ENCODE data around the gene MAPRE2.

MAPRE2 gene

DNA sequence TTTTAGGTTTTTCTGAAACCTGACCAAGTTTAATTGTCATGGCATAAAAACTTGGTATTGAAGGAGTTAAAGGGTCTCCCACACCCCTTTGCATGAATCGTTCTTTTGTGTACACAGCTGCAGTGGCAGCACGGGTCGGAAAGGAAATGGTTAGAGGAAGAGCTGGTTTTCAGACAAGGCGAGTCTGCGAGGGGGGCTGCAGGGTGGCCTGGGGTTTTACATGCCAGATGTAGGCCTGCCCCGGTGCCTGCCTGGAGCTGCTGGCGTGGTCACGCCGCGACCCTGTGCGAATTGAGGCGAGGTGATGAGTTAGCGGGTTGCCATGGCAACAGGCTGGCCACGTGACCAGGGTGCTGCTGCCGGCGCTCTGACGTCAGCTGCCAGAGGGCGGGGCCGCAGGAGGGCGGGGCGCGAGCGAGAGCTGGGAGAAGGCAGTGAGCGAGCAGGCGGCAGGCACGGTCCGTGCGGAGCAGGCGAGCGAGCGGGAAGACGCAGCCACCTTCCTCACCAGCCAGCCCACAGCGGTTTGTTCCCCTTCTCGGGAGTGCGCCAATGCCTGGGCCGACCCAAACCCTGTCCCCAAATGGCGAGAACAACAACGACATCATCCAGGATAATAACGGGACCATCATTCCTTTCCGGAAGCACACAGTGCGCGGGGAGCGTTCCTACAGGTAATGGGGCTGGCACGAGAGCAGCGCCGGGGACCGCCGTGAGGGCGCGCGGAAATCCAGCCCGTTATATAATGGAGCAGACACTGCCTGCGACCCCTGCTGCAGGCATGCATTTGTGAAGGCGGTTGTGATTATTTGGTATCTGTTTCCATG is at the start of gene MAPRE2:
Gene MAPRE2 (plus strand): TSS at position 426 of the 827 bp plus-strand sequence. CDS start 127 bp downstream, at position 553.
- DNase-seq, result peak; percentile 94

DNA sequence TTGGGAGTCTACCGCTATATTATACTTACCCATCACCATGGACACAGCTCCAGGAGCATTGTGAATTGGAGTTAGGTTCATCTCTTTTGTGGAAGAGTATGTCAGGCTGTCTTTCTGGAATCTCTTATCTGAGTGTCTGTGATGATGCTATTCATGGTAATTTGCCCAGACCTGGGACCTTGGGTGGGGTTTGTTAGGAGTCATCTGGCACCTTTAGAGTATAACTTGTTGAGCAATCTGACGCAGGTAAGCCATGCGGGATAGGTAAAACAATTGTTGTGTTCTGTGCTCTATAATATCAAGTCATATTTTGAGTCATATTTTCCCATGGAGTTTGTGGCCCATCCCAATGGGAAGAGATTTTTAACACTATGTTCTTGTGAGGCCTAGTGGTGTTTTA is 49.7 kb upstream of the MAPRE2 start:
- DNase-seq, result no peak

DNA sequence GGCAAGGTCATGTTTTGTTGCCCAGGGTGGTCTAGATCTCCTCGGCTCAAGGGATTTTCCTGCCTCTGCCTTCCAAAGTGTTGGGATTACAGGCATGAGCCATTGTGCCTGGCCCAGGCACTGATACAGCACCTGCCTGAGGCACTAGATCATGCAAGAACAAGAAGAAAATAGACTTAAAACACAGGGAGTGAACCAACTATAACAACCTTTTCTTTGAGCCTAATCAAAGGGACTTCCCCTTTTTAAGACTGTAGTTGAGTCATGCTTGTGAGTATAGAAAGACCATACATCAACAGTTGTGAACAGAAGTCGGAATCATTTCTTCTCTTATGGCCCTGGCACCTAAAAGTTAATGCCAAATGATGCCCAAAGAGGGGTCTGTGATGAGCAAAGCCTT is 47.9 kb upstream of the MAPRE2 start:
- DNase-seq, result no peak

- DNase-seq, result no peak
Observed at GRCh38 chr18:34995746-34996145, 45.5 kb upstream of the MAPRE2 start.

GRCh38 chr18:34998661-34999060 is 42.6 kb upstream of the MAPRE2 start:
- DNase-seq, result no peak

- no peak for DNase-seq
Observed at GRCh38 chr18:34999756-35000289, 41.4 kb upstream of the MAPRE2 start.

DNA sequence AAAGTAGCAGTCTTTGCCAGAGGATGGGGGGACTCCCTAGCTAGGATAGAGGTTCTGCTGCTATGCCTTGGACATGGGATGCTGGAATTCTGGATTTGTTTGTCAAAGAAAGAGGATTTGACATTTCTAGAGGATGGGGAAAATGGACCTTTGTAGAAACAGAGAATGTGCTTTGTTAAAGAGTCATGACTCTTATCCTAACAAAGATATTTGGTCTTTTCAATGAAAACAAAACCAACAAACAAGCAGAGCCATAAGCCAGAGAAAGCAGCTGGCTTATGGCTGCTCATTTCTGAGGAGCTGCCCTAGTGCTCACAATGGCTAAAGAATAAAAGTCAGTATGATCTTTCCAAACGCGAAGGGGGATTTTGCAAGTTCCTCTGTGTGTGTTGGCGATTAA is 40.8 kb upstream of the MAPRE2 start:
- DNase-seq, result no peak

DNA sequence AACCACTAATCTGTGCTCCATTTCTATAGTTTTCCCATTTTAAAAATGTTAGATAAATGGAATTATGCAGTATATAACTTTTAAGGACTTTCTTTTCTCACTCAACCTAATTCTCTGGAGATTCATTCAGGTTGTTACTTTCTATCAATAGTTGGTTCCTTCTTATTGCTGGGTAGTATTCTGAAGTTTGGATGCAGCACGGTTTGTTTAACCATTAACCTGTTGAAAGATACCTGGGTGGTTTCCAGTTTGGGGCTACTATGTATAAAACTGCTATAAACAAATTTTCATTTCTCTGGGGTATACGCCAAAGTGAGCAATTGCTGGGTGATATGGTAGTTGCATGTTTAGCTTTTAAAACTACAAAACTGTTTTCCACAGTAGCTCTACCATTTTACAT is 39.1 kb upstream of the MAPRE2 start:
- DNase-seq, result no peak

DNA sequence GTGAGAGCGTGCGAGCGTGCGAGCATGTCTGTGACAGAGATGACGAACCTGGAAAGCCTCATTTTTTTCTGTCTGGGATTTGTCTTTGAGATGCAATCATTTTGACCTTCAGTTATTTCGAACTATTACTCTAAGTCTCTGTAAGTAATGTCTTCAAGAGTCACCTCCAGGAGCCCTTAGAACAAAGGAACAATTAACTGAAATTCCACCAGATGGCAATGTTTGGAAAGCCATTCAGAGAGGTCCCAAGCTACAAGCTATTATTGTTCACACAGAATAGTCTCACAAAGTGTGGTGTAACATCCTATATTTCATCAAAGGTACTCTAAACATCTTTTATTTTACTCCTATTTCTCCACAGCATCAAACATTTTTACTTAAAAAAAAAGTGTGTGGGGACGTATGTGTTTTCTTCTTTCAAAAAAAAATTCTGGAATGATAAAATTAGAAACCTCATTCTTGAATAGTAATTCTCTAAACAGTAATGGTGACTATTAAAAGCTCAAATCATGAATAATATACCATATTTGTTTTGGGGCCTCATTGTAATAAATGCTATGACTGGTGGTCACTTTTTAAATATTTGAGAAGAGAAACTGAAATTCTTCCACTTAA is 35.1 kb upstream of the MAPRE2 start:
- peak; percentile 42 for DNase-seq

DNA sequence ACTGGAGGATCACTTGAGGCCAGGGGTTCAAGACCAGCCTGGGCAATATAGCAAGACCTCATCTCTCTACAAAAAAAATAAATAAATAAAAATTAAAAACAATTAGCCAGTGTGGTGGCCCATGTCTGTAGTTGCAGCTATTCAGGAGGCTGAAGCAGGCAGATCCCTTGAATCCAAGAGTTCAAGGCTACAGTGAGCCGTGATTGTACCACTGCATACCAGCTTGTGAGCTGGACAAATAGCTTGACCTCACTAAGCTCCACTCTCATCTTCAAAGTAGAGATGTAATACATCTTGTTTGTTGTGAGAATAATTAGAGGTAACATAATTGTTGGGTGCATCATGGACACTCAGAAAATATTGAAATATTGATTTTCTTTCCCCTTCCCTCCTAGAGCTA is 31.1 kb upstream of the MAPRE2 start:
- no peak for DNase-seq

GRCh38 chr18:35010993-35011392 is 30.2 kb upstream of the MAPRE2 start:
- DNase-seq, result no peak

- DNase-seq, result no peak
Observed at GRCh38 chr18:35019933-35020332, 21.3 kb upstream of the MAPRE2 start.

GRCh38 chr18:35022426-35023001 is 18.7 kb upstream of the MAPRE2 start:
- DNase-seq, result no peak

GRCh38 chr18:35024196-35024595 is 17.0 kb upstream of the MAPRE2 start:
- no peak for DNase-seq

DNA sequence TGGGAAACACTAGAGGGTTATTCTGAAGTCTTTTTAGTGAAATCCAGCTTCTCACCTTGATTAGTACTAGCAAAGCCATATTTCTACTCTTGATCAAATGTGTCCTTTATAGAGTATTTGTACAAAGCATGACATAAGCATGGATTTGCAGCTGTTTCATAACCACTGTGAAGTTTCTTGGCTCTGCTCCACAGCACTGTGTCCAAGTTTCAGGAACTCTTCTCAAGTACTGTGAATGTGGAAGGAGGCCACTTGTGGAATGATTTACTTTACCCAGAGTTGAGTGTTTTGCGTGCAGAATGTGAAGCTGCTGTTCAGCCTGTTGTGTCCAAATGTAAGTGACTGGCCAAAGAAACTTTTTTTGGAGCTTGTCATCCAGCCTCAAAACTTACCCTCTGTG is 16.2 kb upstream of the MAPRE2 start:
- no peak for DNase-seq

- no peak for DNase-seq
Observed at GRCh38 chr18:35026407-35027061, 14.7 kb upstream of the MAPRE2 start.

GRCh38 chr18:35027206-35027605 is 14.0 kb upstream of the MAPRE2 start:
- no peak for DNase-seq

DNA sequence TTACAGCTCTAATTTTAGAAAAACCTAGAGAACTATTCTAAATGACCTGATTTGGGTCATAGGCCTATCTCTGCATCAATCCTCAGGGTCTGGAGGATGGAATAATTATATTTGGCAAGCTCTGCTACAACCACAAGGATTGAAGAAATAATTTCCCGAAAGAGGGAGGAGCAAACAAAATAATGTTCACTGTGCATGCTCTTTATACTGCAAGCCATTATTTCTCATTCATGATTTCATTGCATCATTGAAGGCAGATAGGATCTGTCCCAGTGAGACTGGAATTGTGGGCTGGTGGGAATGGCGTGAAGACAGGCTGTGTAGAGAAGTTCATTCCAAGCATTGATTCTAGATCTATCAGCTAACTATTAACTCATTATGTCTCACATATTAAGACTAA is 12.7 kb upstream of the MAPRE2 start:
- no peak for DNase-seq

DNA sequence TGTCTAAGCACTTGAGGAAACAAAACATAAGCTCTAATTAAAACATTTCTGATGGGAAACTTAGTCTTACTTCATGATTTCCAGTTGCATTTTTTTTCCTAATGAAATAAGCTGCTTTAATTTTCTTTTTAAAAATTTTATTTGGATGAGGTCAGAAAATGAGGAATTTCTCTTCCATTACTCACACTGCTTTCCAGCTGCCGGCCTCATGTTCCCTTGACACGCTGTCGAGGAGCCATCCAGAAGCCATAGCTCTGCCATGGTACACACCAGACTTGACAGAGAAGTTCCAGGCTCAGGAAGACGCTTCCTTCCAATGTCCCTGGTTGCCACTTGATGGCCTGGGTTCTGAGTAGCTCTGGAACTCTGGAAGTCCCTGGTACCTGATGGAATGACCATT is 12.1 kb upstream of the MAPRE2 start:
- DNase-seq, result no peak

DNA sequence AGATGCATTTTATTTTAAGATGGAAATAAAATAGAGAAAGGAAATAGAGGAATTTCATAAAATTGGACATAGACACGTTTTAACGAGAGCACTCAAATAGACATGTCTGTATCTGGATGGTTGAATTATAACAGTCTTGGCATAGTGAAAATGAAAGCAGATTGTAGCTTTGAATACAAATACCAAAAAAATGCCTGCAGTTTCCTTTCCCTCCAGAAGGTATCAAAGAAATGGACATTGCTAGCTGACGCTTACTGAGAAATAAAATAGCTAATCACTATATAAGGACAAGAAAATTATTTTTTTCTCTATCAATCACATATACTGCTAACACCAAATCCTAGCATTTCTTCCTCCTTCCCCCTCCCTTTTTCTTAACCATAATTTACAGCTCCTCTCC is 11.4 kb upstream of the MAPRE2 start:
- DNase-seq, result no peak

DNA sequence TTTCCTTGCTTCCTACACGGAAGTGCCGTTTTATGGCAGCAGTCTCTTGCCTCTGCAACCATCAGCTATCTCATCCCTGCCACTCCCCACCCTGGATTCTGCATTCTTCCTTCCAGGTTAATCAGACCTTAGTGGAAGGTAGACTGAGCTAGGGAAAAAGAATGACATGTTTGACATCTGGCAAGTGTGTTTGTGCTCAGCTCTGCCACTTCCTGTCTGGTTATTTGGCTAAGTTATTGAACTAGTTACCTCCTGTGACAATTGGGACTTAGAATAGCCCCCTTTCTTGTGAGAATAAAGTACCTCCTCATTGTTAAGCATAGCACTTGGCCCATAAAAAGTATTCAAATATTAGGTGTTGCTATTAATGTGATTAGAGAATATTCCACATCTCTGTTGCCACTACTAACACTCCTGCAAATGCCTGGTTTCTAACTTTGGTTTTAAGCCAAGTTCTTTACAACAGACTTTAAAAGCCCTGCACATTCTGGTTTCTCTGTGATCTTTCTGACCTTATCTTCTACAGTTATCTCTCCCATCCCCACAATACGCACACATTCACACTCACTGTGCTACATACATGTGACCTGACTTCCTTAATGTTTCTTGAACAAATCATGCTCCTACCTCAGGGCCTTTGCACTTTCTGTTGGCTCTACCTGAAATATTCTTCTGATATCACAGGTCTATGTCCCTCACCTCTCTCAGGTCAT is 10.8 kb upstream of the MAPRE2 start:
- no peak for DNase-seq

DNA sequence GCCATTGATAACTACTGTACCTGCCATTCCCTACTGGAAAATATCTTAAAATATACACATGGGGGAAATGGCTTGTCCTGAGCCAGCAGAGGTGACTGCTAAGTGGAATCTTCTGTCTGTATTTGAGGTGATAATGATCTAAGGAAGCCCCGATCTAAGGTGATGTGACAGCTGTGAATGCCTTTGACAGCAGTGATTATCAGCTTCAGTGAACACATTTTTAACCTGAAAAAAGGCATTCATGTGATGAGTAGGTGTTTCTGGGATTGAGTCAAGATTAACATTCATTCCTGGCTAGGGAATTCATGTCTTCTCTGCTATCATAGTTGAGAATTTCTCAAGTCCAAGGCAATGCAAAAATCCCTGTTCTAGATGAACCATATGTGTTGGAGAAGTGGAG is 9.1 kb upstream of the MAPRE2 start:
- DNase-seq, result no peak

DNA sequence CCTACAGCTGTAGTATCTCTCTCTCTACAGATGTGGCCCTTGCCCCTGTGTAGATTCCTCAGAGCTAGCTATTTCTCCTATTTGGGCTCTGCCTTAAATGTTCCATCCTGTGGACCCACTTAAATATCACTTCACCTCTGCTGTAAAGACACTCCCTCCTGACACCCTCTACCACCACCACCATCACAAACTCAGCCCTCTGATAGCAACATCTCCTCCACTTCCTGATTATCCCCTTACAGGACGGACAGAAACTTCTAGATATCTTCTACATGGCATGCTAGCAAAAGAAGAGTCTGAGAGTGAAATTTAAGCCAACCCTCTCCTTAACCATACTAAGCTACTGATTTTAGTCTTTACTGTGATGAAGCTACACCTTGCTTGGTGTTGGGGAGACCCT is 3.2 kb upstream of the MAPRE2 start:
- no peak for DNase-seq

All from NCI-H774 (cell line).